GM12891 (cell line): ENCODE results near the gene TEX2.

Experiments
- POLR2A ChIP-seq: IDR thresholded peaks from 2 replicates; pipeline ENCODE4 v1.6.1; 2011; ENCODE audit warnings: low read depth, low read length, control low read depth
- SPI1 ChIP-seq: IDR thresholded peaks from 2 replicates; pipeline ENCODE4 v1.6.1; 2011; ENCODE audit warnings: low read depth, low read length, control low read depth
- TAF1 ChIP-seq: IDR thresholded peaks from 2 replicates; pipeline ENCODE4 v1.6.1; 2011; ENCODE audit warnings: low read depth, low read length, control low read depth

GRCh38 chr17:64128787-64129514, 134.1 kb downstream of the TEX2 start:
- TF ChIP-seq POLR2A (no peak), SPI1 (no peak), TAF1 (no peak)
